HG02981 (cell line): Measurements from ENCODE around the gene FKBP9.
"Not testable (repeated sequence)": the region's sequence is repeated elsewhere in the genome, so short reads cannot be mapped to it uniquely, and the experiment has no call there.

ENCODE experiments used
- ATAC-seq: cut with Tn5 transposase; IDR thresholded peaks from one replicate; pipeline ENCODE4 v1.9.1; 2021; ENCODE audit warnings: mild to moderate bottlenecking, moderate library complexity; ENCODE audit not compliant: unreplicated experiment

FKBP9 gene, protein sequence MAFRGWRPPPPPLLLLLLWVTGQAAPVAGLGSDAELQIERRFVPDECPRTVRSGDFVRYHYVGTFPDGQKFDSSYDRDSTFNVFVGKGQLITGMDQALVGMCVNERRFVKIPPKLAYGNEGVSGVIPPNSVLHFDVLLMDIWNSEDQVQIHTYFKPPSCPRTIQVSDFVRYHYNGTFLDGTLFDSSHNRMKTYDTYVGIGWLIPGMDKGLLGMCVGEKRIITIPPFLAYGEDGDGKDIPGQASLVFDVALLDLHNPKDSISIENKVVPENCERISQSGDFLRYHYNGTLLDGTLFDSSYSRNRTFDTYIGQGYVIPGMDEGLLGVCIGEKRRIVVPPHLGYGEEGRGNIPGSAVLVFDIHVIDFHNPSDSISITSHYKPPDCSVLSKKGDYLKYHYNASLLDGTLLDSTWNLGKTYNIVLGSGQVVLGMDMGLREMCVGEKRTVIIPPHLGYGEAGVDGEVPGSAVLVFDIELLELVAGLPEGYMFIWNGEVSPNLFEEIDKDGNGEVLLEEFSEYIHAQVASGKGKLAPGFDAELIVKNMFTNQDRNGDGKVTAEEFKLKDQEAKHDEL

DNA sequence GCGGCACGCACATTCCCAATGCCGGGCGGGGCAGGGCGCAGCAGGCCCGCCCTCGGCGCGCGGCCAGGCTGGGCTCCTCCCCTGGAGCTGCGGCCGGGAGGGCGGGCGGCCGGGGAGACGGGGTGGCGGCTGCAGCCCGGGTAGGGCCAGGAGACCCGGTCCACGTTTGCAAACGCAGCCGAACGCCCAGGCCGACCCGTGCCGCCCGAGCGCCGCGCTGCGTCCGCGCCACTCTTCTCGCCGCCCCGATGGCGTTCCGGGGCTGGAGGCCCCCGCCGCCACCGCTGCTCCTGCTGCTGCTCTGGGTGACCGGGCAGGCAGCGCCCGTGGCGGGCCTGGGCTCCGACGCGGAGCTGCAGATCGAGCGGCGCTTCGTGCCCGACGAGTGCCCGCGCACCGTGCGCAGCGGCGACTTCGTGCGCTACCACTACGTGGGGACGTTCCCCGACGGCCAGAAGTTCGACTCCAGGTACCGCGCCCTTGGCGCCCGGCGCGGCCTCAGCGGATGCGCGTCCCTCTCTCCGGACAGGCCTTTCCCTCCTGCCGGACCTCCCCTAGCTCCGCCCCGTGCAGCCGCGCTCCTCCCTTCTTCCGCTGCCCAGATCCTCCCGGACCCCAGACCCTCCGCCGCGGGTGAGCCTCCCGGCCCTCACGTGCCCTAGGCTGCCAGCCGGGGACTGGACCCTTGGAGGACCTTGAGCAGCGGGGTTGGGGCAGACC lies at the start of gene FKBP9:
TSS of gene FKBP9 (plus strand) at position 115 of the 720 bp plus-strand sequence. CDS start at position 249, 134 bp downstream.
- ATAC-seq, result peak; percentile 75

DNA sequence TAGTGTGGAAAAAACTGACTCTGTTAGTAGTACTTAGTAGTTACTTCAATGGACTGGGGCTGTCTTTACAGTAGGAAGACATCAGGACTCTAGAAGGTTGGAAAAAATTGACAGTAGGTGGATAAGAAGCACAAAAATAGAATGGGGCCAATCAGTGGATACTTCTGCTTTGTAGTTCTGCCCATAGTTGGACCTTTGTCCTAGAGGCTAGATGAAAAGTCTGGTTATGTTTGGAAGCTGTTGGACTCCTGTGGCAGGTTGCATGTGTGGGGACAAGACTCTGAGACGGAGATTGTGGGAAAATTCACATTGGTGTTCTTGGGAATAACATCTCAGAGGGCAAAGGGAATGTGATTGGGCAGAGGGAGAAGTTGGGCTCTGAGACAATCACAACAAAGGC lies 47.0 kb upstream of the FKBP9 start:
- no peak for ATAC-seq

GRCh38 chr7:32914184-32914583 lies 43.1 kb upstream of the FKBP9 start:
- no peak for ATAC-seq

- ATAC-seq, result no peak
Observed at GRCh38 chr7:32915041-32915536, 42.2 kb upstream of the FKBP9 start.

DNA sequence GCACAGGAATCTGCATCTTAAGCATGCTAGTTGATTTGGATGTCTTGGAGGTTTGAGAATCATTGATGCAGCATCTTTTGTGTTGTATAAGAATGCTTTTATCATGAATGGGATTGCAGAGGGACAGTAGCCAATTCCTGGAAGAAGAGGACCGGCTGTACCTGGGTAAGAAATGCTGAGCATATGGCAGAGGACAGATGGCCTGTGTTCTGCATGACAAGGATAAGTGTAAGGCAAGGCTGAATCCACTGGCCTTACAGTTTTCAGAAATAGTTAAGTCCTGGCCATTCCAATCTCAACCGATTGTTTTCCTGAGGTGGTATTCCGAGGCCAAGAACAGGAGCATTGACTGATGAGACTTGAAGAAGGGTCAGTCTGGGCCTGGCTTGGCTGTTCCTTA lies 41.2 kb upstream of the FKBP9 start:
- no peak for ATAC-seq

- not testable (repeated sequence) for ATAC-seq
Observed at GRCh38 chr7:32916994-32917393, 40.2 kb upstream of the FKBP9 start.

- ATAC-seq, result no peak
Observed at GRCh38 chr7:32921896-32922295, 35.3 kb upstream of the FKBP9 start.

DNA sequence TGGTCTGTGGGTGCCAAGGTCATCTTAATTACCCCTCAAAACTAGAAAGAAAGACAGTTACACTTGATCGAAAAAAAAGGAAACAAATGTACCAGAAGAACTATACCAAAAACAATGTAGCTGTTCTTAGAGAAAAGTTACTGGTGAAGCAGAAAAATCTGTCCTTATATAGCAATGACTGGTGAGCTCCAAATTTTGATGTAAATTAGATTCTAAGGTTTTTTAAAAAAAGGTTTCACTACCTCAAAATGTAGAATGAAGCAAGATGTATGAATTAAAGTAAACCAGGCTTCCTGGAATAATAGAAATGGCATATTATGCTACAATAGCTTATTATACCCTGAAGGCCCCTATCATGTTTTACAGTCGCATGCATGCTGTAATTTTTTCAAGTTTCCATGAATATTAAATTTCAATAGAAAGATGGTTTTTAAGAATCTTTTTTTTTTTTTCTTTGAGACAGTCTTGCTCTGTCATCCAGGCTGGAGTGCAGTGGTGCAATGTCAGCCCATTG lies 28.4 kb upstream of the FKBP9 start:
- no peak for ATAC-seq

- ATAC-seq, result no peak
Observed at GRCh38 chr7:32929430-32930143, 27.7 kb upstream of the FKBP9 start.

DNA sequence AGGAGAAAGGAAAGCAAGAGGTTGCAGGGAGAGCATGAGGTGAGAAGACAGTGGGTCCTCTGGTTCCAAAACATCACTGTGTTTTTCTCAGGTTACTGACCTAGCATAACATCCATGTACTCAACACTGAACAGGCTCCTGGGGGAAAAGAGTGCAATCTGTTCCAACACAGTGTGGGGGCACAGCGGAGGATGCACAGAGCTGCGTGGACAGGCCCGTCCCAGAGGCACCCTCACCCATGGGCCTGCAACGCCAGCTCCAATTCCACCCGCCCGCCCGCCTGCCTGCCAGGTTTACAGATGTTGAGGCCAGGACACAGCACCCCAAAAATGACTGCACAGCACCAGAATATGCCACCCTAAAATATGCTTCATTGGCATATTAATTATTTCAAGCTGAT lies 26.9 kb upstream of the FKBP9 start:
- ATAC-seq, result no peak

GRCh38 chr7:32935558-32935957 lies 21.7 kb upstream of the FKBP9 start:
- no peak for ATAC-seq

DNA sequence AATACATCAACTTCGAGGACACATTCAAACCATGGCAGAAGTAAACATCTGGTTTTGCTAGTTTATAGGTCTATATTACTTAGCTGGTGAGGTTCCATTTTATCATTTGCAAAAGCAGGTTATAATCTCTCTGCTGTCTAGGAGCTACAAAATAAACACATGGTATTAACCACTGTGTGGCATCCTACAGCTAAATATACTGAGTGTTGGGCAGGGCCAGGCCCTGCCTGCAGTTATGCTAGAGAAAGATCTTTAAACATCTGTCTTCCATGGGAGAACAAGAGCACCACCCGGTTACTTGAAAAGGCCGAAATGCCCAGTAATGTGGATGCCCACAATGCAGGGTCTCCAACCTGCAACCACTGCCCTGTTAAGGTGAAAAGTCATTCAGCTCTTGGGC lies 20.6 kb upstream of the FKBP9 start:
- ATAC-seq, result no peak

DNA sequence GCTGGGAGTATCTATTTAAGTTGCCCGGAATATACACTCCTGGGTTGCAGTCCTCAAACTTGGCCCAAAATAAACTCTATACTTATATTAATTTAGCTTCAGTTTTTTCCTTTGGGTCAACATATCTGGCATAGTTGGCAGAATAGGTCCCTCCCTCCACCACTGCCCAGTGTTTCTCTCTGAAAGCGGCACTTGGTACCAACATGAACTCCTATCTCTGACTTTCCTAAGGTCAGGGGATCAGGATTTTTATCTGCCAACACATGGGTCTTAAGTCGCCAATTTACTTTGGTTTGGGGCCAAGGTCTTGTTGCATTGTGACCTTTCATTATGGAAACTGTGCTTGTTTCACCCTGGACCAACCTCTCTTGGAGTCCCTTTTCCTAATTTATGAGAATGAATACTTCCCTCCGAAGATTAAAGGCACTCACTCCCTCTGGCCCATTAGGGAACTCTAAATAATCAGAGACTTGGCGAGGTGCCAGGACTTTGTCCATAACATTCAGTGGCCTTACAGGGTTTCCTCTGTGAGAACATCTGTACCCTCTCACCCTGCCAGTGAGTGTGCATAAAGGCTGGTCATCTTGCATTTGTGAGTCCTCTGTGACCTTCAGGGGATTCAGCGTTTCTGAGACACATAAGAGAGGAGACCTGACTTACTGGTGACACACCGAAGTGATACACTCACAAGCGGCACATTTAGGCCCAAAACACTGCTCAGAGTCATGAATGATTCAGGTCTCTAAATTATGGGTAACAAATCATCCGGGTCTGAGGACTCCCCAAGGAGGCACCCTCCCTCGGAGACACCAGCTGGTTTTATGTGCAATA lies 19.7 kb upstream of the FKBP9 start:
- ATAC-seq, result no peak

- ATAC-seq, result no peak
Observed at GRCh38 chr7:32941181-32941580, 16.1 kb upstream of the FKBP9 start.

- ATAC-seq, result no peak
Observed at GRCh38 chr7:32941681-32942414, 15.4 kb upstream of the FKBP9 start.

DNA sequence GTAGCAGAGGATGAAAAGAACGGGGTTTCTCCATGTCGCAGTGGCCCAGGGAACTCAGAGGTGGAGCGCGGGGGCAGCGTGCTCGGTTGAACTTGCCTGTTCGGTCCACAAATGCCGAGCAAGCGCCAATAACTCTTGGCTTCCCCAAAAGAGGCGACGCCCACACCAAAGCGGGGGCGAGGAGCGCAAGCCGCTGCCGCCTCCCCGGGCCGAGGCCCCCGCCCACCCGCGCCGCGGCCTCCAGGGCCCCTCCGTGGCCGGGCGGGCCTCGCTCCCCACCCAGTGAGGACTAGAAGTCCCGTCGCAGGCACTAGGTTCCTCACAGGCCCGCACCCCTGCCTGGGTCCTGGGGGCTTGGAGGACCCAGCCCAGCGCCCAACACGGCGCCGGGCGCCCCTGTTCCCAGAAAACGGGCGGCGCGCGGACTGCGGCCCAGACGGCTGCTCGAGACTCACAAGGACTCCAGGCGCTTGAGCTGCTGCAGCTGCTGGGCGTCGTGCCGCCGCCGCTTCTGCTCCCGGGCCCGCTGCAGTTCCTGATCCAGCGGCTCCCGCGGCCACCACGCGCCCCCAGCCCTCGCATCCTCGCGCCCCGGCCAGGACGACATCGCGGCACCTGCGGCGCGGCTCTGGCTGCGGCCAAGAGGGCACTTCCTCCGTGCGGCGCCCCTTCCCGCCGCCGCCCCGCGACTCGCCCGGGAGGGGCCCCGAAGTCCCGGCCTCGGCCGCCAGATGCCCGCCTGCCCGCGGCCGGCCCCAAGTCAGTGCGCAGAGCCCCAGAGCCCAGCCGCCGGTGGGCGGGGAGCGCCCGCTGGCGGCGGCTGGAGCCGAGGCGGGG lies 14.6 kb upstream of the FKBP9 start:
- peak; percentile 75 for ATAC-seq

DNA sequence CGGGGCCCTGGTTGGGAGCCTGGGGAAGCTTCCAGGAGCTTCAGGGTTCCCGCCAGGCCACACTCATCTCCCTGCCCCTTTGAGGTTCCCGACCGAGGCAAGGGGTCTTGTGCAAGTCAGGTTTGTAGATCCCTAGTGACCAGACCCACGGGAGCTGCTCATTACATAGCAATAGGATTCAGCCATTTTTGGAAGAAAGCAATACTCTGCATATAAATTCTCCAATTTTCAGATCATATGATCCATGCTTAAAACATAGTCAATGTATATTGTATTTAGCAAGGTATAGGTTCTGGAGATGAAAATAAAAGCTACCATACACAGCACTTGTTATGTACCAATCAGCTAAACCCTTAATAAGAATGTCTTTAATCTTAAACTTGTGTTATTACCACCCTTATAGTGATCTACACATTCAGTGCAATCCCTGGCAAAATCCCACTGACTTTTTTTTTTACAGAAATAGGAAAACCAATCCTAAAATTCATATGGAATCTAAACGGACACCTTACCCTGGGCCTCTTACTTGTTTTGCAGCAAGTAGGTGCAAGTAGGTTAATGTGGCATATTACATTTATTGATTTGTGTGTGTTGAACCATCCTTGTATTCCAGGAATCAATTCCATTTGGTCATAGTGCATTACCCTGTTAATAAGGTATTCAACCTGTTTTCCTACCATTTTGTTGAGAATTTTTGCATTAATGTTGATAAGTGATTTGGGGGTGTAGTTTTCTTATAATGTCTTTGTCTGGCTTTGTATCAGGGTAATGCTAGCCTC lies 13.8 kb upstream of the FKBP9 start:
- ATAC-seq, result no peak
